Left ventricle myocardium inferior (tissue), 1 donor: ENCODE results near the gene FGF1. TPM values are rescaled to one million over a fixed set of nuclear protein-coding genes. Genes with fewer than 3 reads are reported as not detected.

Experiments used
- DNase-seq: peaks from one replicate; pipeline ENCODE4 v3.0.0-alpha.2; 2020
- H3K27ac ChIP-seq: fragments of 200-600 bp; replicated peaks from 2 replicates; pipeline ENCODE4 v1.8.0; 2021
- H3K27me3 ChIP-seq: fragments of 200-600 bp; 2 replicates; pipeline ENCODE4 v1.8.0; 2021; ENCODE audit warnings: low read depth
- H3K36me3 ChIP-seq: fragments of 200-600 bp; 2 replicates; pipeline ENCODE4 v1.8.0; 2021
- H3K4me1 ChIP-seq: fragments of 200-600 bp; 2 replicates; pipeline ENCODE4 v1.8.0; 2021
- H3K4me3 ChIP-seq: fragments of 200-600 bp; 2 replicates; pipeline ENCODE4 v1.8.0; 2021; ENCODE audit warnings: mild to moderate bottlenecking, moderate library complexity
- H3K9me3 ChIP-seq: fragments of 200-600 bp; replicated peaks from 2 replicates; pipeline ENCODE4 v1.8.0; 2021
- intact Hi-C: fragments of 100-400 bp; cut with micrococcal nuclease; formaldehyde crosslinking; loops from one replicate; pipeline ENCODE4 v1.11.0; 2022
- total RNA-seq: library from RNA; stranded (reverse); fragmentation: NEBNext Ultra II Directional; extraction: Animal tissue kit (Norgen Biotek cat#: 25700); gene quantifications from one replicate; pipeline ENCODE4 v1.2.1, GENCODE V29; 2021
- TF ChIP-seq, protein P1 (sequence below): fragments of 200-600 bp; IDR thresholded peaks from 2 replicates; pipeline ENCODE4 v1.8.0; 2021; ENCODE audit warnings: antibody characterized with exemption, mild to moderate bottlenecking, borderline replicate concordance
- donor health status: DM: no; HTN: yes; CAD: no; lungs with severe emphysema.

The FGF1 gene
- total RNA-seq, 1 donor from 2014 or later = 59.9 TPM

GRCh38 chr5:142661143-142661542 is 24.7 kb downstream of the FGF1 start:
- no peak overlapping the region for H3K27ac ChIP-seq
- no peak for DNase-seq
- intact Hi-C loops = no loop called here
- no peaks in the 10 kb centered on the region for H3K27me3 ChIP-seq
- H3K4me3 ChIP-seq = no peak overlapping the region
- H3K4me1 ChIP-seq = peaks cover 19% of the 10 kb centered on the region
- H3K36me3 ChIP-seq = no peaks in the 10 kb centered on the region
- TF ChIP-seq, protein P1, sequence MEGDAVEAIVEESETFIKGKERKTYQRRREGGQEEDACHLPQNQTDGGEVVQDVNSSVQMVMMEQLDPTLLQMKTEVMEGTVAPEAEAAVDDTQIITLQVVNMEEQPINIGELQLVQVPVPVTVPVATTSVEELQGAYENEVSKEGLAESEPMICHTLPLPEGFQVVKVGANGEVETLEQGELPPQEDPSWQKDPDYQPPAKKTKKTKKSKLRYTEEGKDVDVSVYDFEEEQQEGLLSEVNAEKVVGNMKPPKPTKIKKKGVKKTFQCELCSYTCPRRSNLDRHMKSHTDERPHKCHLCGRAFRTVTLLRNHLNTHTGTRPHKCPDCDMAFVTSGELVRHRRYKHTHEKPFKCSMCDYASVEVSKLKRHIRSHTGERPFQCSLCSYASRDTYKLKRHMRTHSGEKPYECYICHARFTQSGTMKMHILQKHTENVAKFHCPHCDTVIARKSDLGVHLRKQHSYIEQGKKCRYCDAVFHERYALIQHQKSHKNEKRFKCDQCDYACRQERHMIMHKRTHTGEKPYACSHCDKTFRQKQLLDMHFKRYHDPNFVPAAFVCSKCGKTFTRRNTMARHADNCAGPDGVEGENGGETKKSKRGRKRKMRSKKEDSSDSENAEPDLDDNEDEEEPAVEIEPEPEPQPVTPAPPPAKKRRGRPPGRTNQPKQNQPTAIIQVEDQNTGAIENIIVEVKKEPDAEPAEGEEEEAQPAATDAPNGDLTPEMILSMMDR = no peak
- no peaks in the 10 kb centered on the region for H3K9me3 ChIP-seq

DNA sequence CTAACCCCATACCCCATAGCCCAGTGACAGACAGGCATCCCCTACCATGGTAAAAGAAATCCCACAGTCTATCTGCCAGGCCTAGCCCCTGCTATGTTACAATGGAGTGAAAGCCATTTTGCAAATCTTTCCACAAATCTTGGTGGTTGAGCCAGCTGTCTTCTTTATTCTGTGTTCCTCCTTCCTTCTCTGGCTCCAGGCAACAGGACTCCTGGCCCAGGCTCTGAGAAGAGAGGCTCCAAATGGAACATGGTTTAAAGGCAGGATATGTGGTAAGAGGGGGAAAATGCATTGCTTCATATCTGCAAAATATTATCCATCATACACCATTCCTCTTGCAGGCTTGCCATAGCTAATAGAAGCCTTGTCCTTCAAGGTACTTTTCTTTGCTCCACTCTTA is 25.2 kb downstream of the FGF1 start:
- H3K9me3 ChIP-seq = no peaks in the 10 kb centered on the region
- intact Hi-C loops = no loop called here
- DNase-seq = no peak
- H3K4me3 ChIP-seq = no peak overlapping the region
- peaks cover 23% of the 10 kb centered on the region for H3K4me1 ChIP-seq
- no peak overlapping the region for H3K27ac ChIP-seq
- no peaks in the 10 kb centered on the region for H3K27me3 ChIP-seq
- H3K36me3 ChIP-seq = no peaks in the 10 kb centered on the region
- TF ChIP-seq, protein P1 = no peak

GRCh38 chr5:142660196-142660595 is 25.7 kb downstream of the FGF1 start:
- no peaks in the 10 kb centered on the region for H3K9me3 ChIP-seq
- H3K4me1 ChIP-seq = peaks cover 28% of the 10 kb centered on the region
- H3K27ac ChIP-seq = peak overlapping the region; percentile 21
- no peaks in the 10 kb centered on the region for H3K27me3 ChIP-seq
- DNase-seq = no peak
- H3K4me3 ChIP-seq = no peak overlapping the region
- TF ChIP-seq, protein P1 = no peak
- intact Hi-C loops = no loop called here
- no peaks in the 10 kb centered on the region for H3K36me3 ChIP-seq

GRCh38 chr5:142659405-142659804 is 26.5 kb downstream of the FGF1 start:
- H3K36me3 ChIP-seq = no peaks in the 10 kb centered on the region
- no peaks in the 10 kb centered on the region for H3K9me3 ChIP-seq
- peak overlapping the region; percentile 21 for H3K27ac ChIP-seq
- TF ChIP-seq, protein P1 = no peak
- DNase-seq = no peak
- no peaks in the 10 kb centered on the region for H3K27me3 ChIP-seq
- H3K4me3 ChIP-seq = no peak overlapping the region
- intact Hi-C loops = loop anchor here (5.0 to 10.0 kb wide), 3 partner anchors 38 to 507 kb away; no protein-coding TSS in a partner anchor
- peaks cover 36% of the 10 kb centered on the region for H3K4me1 ChIP-seq

DNA sequence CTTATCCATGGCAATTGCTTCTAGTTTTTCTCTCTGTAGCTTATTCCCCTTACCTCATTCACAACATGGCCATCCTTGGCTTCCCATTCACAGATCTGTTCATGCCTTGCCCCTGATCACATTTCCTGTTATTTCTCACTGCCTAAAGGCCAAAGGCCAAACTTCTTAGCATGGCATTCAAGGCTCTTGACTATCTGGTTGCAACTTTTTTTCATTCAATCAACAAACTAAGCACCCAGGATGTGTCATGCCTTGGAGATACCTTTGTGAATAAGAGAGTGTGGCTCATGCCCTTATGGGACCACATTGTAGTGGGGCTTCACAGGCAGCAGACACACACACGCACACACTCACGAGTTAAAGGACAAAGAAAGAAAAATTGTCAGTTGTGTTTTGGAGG is 27.6 kb downstream of the FGF1 start:
- Histone ChIP-seq H3K4me1 (peaks cover 47% of the 10 kb centered on the region), H3K36me3 (no peaks in the 10 kb centered on the region), H3K4me3 (no peak overlapping the region), H3K27ac (peak overlapping the region; percentile 1), H3K9me3 (no peaks in the 10 kb centered on the region), H3K27me3 (no peaks in the 10 kb centered on the region)
- no peak for DNase-seq
- intact Hi-C loops = loop anchor here (5.0 to 10.0 kb wide), 3 partner anchors 39 to 506 kb away; no protein-coding TSS in a partner anchor
- TF ChIP-seq, protein P1 = no peak
